RWPE2 (cell line): ENCODE results near the gene WDR82.

Experiments
- ATAC-seq: fragments of 200-7000 bp; cut with Tn5 transposase; 3 replicates; pipeline ENCODE4 v1.9.1; 2021; ENCODE audit warnings: low read depth
- DNase-seq: peaks from one replicate; pipeline ENCODE4 v3.0.0-alpha.2; 2020; ENCODE audit warnings: low spot score
- H3K27ac ChIP-seq: fragments of 450-650 bp; 2 replicates; pipeline ENCODE4 v1.5.1; 2017; ENCODE audit warnings: mild to moderate bottlenecking; ENCODE audit not compliant: poor library complexity, severe bottlenecking
- H3K27me3 ChIP-seq: fragments of 250-450 bp; sonication (Bioruptor Pico); 2 replicates; pipeline ENCODE4 v1.5.1; 2021; ENCODE audit warnings: mild to moderate bottlenecking, moderate library complexity; ENCODE audit not compliant: insufficient read depth, poor library complexity, severe bottlenecking
- H3K36me3 ChIP-seq: fragments of 250-450 bp; sonication (Bioruptor Pico); 2 replicates; pipeline ENCODE4 v1.5.1; 2020; ENCODE audit warnings: low read depth, mild to moderate bottlenecking, moderate library complexity
- H3K4me1 ChIP-seq: fragments of 250-450 bp; sonication (Bioruptor Pico); 2 replicates; pipeline ENCODE4 v1.5.1; 2021; ENCODE audit warnings: mild to moderate bottlenecking, moderate library complexity; ENCODE audit not compliant: insufficient read depth, poor library complexity, severe bottlenecking
- H3K4me3 ChIP-seq: fragments of 250-450 bp; sonication (Bioruptor Pico); 2 replicates; pipeline ENCODE4 v1.5.1; 2021; ENCODE audit warnings: mild to moderate bottlenecking, moderate library complexity; ENCODE audit not compliant: severe bottlenecking
- H3K9me3 ChIP-seq: fragments of 250-450 bp; sonication (Bioruptor Pico); 2 replicates; pipeline ENCODE4 v1.5.1; 2021; ENCODE audit warnings: mild to moderate bottlenecking, moderate library complexity; ENCODE audit not compliant: severe bottlenecking
- CTCF ChIP-seq: fragments of 450-650 bp; IDR thresholded peaks from one replicate; pipeline ENCODE4 v1.5.1; 2017; ENCODE audit warnings: mild to moderate bottlenecking, moderate library complexity; ENCODE audit not compliant: poor library complexity, severe bottlenecking

WDR82 gene

GRCh38 chr3:52234516-52235447 lies 43.7 kb downstream of the WDR82 start:
- TF ChIP-seq CTCF: no peak
- H3K9me3 ChIP-seq: no peaks in the 10 kb centered on the region
- peak; percentile 45 for DNase-seq
- no peak for ATAC-seq
- H3K4me3 ChIP-seq: no peak overlapping the region
- peaks cover 49% of the 10 kb centered on the region for H3K36me3 ChIP-seq
- H3K27ac ChIP-seq: no peak overlapping the region
- no peaks in the 10 kb centered on the region for H3K27me3 ChIP-seq
- H3K4me1 ChIP-seq: peaks cover 13% of the 10 kb centered on the region

GRCh38 chr3:52233968-52234367 lies 44.5 kb downstream of the WDR82 start:
- no peak for DNase-seq
- no peak overlapping the region for H3K27ac ChIP-seq
- no peak for ATAC-seq
- no peaks in the 10 kb centered on the region for H3K27me3 ChIP-seq
- H3K4me3 ChIP-seq: no peak overlapping the region
- peaks cover 13% of the 10 kb centered on the region for H3K4me1 ChIP-seq
- H3K9me3 ChIP-seq: no peaks in the 10 kb centered on the region
- H3K36me3 ChIP-seq: peaks cover 56% of the 10 kb centered on the region
- no peak for TF ChIP-seq CTCF

DNA sequence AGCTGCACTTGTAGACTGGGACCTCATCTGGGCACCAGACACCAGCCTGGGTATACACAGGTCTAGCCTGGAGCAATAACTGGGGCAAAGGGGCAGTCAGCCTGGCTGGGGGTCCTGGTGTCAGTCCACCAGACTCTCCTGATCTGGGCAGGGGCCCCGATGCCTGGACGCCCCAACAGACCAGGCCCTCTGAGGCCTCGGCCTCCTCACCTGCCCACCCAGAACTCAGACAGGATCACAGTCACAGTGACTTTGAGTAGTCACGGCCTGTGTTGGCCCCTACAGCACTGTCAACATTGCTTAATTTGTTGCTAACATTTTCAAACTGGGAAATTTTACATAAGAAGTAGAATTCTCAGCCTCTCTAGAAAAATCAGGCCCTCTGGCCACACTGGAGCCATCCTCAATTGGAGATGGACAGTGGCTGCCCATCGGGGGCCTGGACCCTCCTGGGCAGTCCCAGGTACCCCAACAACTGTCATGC lies 45.3 kb downstream of the WDR82 start:
- Histone ChIP-seq H3K4me1 (peaks cover 12% of the 10 kb centered on the region), H3K4me3 (no peak overlapping the region), H3K27me3 (no peaks in the 10 kb centered on the region), H3K9me3 (no peaks in the 10 kb centered on the region), H3K36me3 (peaks cover 56% of the 10 kb centered on the region), H3K27ac (no peak overlapping the region)
- ATAC-seq: no peak
- peak; percentile 28 for DNase-seq
- no peak for TF ChIP-seq CTCF

DNA sequence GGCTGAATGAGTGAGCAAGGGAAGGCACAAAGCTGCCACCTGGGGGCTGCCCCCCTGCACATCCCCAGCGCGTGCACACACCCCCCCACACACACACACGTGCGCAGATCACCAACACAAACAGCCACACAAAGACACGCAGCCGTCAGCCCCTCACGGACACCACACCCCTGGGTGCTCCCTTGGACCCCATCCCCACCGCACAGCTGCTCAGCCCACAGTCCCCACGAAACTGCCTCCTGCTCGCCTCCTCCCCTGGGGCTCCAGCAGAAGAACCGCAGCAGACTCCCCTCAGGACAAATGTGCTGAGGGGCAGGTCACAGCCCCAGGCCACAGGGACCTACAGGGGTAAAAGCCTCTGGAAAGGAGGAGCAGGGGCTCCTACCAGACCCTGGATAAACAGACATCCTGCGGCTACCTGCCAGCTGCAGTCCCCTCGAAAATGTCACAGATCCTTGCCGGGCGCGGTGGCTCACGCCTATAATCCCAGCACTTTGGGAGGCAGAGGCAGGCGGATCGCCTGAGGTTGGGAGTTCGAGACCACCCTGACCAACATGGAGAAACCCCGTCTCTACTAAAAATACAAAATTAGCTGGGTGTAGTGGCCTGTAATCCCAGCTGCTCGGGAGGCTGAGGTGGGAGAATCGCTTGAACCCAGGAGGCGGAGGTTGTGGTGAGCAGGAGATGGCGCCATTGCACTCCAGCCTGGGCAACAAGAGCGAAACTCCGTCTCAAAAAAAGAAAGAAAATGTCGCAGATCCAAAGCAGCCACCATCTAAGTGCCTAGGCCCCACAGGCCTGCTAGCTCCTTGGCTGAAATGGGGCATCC lies 46.0 kb downstream of the WDR82 start:
- Histone ChIP-seq H3K9me3 (no peaks in the 10 kb centered on the region), H3K27me3 (no peaks in the 10 kb centered on the region), H3K27ac (no peak overlapping the region), H3K4me3 (no peak overlapping the region), H3K4me1 (peaks cover 7% of the 10 kb centered on the region), H3K36me3 (peaks cover 56% of the 10 kb centered on the region)
- DNase-seq (peak; percentile 58), ATAC-seq (no peak)
- TF ChIP-seq CTCF: no peak
